Ishikawa (cell line): ENCODE measurements around the gene GLIS1.

Source experiments
- CEBPB ChIP-seq: IDR thresholded peaks from 2 replicates; pipeline ENCODE4 v1.6.1; 2012
- CREB1 ChIP-seq: IDR thresholded peaks from 2 replicates; pipeline ENCODE4 v1.6.1; 2012; ENCODE audit warnings: low read depth
- EGR1 ChIP-seq: IDR thresholded peaks from 2 replicates; pipeline ENCODE4 v1.6.1; 2012
- EP300 ChIP-seq: IDR thresholded peaks from 2 replicates; pipeline ENCODE4 v1.6.1; 2012; ENCODE audit warnings: borderline replicate concordance
- FOXM1 ChIP-seq: IDR thresholded peaks from 2 replicates; pipeline ENCODE4 v1.6.1; 2012; ENCODE audit warnings: low read depth, borderline replicate concordance
- MAX ChIP-seq: IDR thresholded peaks from 2 replicates; pipeline ENCODE4 v1.6.1; 2012
- NFIC ChIP-seq: IDR thresholded peaks from 2 replicates; pipeline ENCODE4 v1.6.1; 2012
- RAD21 ChIP-seq: IDR thresholded peaks from 2 replicates; pipeline ENCODE4 v1.6.1; 2012; ENCODE audit warnings: low read depth
- REST ChIP-seq: IDR thresholded peaks from 2 replicates; pipeline ENCODE4 v1.6.1; 2012; ENCODE audit warnings: low read depth, mild to moderate bottlenecking
- TAF1 ChIP-seq: IDR thresholded peaks from 2 replicates; pipeline ENCODE4 v1.6.1; 2012; ENCODE audit warnings: low read depth, mild to moderate bottlenecking
- TCF12 ChIP-seq: IDR thresholded peaks from 2 replicates; pipeline ENCODE4 v1.6.1; 2012; ENCODE audit warnings: low read depth
- TEAD4 ChIP-seq: IDR thresholded peaks from 2 replicates; pipeline ENCODE4 v1.6.1; 2012
- USF1 ChIP-seq: IDR thresholded peaks from 2 replicates; pipeline ENCODE4 v1.6.1; 2012
- YY1 ChIP-seq: IDR thresholded peaks from 2 replicates; pipeline ENCODE4 v1.6.1; 2012; ENCODE audit warnings: low read depth
- ZBTB7A ChIP-seq: IDR thresholded peaks from 2 replicates; pipeline ENCODE4 v1.6.1; 2012; ENCODE audit warnings: low read depth

Gene GLIS1

DNA sequence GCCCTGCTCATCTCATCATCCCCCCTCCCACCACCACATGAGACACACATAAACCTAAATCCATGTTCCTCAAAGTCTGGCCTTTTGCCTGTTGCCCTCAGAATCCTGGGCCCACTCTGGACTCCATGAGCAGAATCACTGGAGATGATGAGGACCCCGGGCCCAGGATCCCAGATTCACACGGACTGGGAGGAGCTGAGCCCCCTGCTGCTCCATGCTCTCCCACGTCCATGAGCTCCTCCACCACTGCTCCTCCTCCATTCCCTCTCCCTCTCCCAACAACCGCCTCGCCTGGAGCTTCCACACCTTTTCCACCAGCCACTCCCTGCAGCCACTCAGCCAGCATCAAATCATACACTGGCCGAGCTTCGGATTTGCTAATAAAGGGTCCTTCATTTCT, 47.6 kb downstream of the GLIS1 start:
- TF ChIP-seq MAX (no peak), ZBTB7A (no peak), EGR1 (no peak), TCF12 (no peak), EP300 (no peak), YY1 (no peak), TAF1 (no peak), REST (no peak), RAD21 (no peak), CEBPB (no peak), TEAD4 (no peak), NFIC (no peak), FOXM1 (no peak), USF1 (no peak), CREB1 (no peak)

DNA sequence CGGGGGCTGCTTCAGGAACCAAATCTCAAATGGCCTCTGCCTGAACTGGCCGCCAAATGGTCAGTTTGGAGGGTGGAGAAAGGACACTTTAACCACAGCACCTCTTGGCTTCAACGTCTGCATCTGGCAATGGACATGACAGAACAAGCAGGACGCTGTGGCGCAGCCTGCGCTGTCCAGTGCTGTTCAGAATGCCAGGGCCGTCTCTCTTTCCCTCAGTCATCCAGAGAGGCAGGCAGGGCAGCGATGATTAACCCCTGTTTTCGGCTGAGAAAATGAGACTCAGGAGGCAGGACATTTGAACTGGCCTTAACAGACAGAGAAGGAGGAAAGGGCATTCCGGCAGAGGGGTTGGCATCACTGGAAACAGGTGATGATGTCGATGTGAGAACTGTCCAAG, 48.6 kb downstream of the GLIS1 start:
- TF ChIP-seq NFIC, result no peak
- no peak for TF ChIP-seq USF1
- no peak for TF ChIP-seq TCF12
- no peak for TF ChIP-seq REST
- TF ChIP-seq YY1, result no peak
- no peak for TF ChIP-seq EP300
- TF ChIP-seq ZBTB7A, result no peak

GRCh38 chr1:53689736-53690326, 49.1 kb downstream of the GLIS1 start:
- TF ChIP-seq TCF12, result no peak
- no peak for TF ChIP-seq TEAD4
- TF ChIP-seq RAD21, result no peak
- TF ChIP-seq EGR1, result no peak
- no peak for TF ChIP-seq YY1
- TF ChIP-seq USF1, result no peak
- no peak for TF ChIP-seq EP300
- TF ChIP-seq ZBTB7A, result no peak
- no peak for TF ChIP-seq REST
- TF ChIP-seq MAX, result no peak
- no peak for TF ChIP-seq NFIC
- no peak for TF ChIP-seq CEBPB
- no peak for TF ChIP-seq TAF1
- no peak for TF ChIP-seq FOXM1
- no peak for TF ChIP-seq CREB1

GRCh38 chr1:53689223-53689622, 49.7 kb downstream of the GLIS1 start:
- TF ChIP-seq USF1, result no peak
- TF ChIP-seq TAF1, result no peak
- no peak for TF ChIP-seq MAX
- TF ChIP-seq ZBTB7A, result no peak
- TF ChIP-seq FOXM1, result no peak
- TF ChIP-seq TCF12, result no peak
- TF ChIP-seq EGR1, result no peak
- TF ChIP-seq EP300, result no peak
- no peak for TF ChIP-seq RAD21
- no peak for TF ChIP-seq CREB1
- no peak for TF ChIP-seq REST
- TF ChIP-seq CEBPB, result no peak
- no peak for TF ChIP-seq NFIC
- TF ChIP-seq TEAD4, result no peak
- TF ChIP-seq YY1, result no peak
